Stimulated activated CD4-positive, alpha-beta T cell treated with anti-CD3 and anti-CD28 coated beads, Interleukin-2, amount 100 ng/mL, for 24 hours (primary cell): ENCODE data around the gene ZNF335.
"Not testable (repeated sequence)": the region's sequence is repeated elsewhere in the genome, so short reads cannot be mapped to it uniquely, and the experiment has no call there.

Experiments
- DNase-seq, 2 donors: peaks; one replicate each; pipeline ENCODE4 v3.0.0-alpha.2; 2020

Gene ZNF335

GRCh38 chr20:45910670-45911485 is 61.1 kb downstream of the ZNF335 start:
- peak; percentile 93 to 97 for DNase-seq

GRCh38 chr20:45909817-45910669 is 62.0 kb downstream of the ZNF335 start:
- DNase-seq, result no peak

DNA sequence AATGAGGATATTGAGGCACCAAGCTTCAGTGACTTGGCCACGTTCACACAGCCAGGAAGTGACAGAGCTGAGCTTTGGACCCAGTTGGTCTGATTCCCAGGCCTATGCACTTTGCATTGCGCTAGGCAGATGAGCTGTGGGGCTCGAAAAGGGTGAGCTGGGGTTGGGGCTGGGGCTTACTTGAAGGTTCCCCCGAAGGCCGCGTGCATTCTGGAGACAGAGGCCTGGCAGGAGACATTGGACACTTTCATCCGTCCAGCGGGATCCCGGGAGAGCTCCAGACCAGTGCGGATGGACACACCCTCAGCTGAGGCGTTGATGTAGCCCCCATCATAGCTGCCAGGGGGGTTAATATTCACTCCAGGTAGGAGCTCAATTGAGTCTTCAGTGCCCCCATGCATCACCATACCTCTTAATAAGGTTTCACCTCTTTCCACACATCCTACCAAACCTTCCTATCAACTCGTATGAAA is 62.6 kb downstream of the ZNF335 start:
- no peak for DNase-seq

DNA sequence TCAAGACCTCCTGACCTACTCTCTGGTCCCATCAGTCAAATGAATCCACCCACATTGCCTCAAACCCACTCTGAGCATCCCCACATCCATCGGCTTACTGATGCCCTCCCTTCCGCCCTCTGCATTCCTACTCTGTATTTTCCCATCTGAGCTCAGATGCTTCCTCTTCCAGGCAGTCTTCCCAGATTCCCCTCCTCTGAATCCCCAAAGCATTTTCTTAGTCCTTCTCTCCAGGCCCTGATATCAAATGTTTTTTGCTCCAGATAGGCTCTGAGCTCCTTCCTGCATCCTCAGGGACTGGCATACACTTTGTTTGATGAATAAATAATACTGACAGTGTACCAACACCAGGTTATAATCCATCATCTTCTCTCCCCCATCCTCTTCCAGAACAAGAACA is 63.9 kb downstream of the ZNF335 start:
- DNase-seq, result no peak

GRCh38 chr20:45907219-45907948 is 64.6 kb downstream of the ZNF335 start:
- no peak for DNase-seq

- DNase-seq, result no peak
Measured at GRCh38 chr20:45905505-45906079, 66.4 kb downstream of the ZNF335 start.

DNA sequence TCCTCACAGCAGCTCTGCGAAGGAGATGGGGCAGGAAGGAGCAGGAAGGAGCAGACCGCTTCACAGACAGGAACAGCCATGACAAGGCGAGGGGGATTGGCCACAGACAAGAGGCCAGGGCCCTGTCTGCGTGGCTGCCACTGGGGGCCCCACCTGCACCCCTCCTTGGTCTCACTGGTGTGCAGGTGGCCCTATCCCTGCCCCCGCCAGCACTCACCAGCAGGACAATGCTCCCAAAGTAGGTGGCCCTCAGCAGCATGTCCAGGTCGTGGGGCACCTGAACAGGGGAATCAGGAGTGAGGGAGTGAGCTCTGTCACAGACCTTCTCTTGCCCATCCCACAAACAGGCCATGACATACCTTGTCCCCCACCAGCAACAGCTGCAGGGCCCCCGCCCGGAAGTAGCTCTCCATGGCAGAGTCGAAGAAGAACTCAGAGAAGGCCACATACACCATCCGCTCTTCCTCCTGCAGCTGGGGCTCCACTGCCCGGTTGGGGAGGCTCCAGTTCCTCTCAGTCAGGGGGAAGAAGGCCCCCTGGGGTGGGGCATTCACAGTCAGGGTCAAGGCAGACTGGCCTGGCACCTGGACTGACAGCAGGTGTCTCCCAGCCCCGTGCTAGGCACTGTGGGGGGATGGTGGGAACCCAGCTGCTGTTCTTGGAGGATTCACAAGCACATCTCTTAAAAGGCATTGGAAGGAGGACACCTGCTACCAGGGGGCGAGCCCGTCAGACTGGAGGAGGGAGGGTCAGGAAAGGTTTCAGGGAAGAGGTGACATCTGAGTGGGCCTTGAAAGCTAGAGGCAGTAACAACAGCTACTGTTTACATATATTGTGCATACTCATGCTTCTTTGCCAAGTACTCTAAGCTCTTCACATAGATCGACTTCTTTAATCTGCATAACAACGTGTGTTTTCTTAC is 67.2 kb downstream of the ZNF335 start:
- DNase-seq, result no peak

GRCh38 chr20:45902199-45902701 is 69.8 kb downstream of the ZNF335 start:
- DNase-seq, result no peak

DNA sequence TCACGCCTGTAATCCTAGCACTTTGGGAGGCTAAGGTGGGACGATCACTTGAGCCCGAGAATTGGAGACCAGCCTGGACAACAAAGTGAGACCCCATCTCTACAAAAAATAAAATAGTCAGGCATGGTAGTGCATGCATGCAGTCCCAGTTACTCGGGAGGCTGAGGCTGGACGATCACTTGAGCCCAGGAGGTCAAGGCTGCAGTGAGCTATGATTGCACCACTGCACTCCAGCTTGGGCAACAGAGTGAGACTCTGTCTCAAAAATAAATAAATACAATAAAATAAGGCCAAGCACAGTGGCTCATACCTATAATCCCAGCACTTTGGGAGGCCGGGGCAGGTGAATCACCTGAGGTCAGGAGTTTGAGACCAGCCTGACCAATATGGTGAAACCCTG is 70.7 kb downstream of the ZNF335 start:
- DNase-seq, result not testable (repeated sequence)

DNA sequence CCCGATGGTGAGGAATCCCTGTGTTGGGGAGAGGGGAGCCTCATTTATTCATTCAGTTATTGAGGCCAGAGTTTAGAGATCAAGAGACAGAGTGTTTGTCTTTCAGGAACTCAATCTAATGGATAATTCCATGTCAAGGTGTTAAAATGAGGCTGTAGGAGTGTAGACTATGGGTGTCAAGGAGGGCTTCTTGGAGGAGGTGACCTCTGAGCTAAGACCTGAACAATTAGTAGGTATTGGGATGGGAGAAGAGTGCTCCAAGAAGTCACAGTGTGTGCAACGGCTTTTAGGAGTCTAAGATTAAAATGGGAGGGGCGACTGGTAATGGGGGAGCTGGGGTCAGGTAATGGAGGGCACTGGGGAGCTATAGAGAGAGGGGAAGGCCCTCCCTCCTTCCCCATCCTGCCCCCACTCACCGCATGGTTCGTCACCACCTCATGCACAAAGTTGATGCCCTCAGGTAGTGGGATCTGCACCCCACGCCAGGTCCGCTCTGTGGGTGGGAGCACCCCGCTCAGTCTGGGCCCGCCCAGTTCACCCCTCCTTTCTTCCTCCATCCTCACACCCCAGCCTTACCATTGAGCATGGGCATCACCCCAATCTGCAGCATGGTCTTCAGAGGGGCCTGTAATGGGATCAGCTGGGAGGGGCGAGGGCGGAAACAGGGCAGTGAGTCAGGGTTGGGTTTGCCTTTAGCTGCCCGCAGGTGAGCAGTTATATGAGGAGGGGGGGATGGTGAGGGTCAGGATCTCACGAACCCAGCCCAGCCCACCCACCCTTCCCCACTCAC is 72.8 kb downstream of the ZNF335 start:
- DNase-seq, result no peak
